Coronary artery (tissue), 2 donors: ENCODE measurements around the gene ETNK2.

Experiments
- DNase-seq: peaks from one replicate; pipeline ENCODE4 v3.0.0-alpha.2; 2017; ENCODE audit warnings: low spot score
- H3K27ac ChIP-seq, 2 donors: fragments of 200-600 bp; sonication (generic); one replicate each; pipeline ENCODE4 v1.5.1; 2016 to 2019
- H3K4me3 ChIP-seq: fragments of 200-600 bp; sonication (generic); 2 replicates; pipeline ENCODE4 v1.5.1; 2016; ENCODE audit warnings: mild to moderate bottlenecking, moderate library complexity
- CTCF ChIP-seq: fragments of 200-600 bp; sonication (generic); IDR thresholded peaks from one replicate; pipeline ENCODE4 v1.5.1; 2019; ENCODE audit warnings: antibody characterized with exemption

Gene ETNK2

DNA sequence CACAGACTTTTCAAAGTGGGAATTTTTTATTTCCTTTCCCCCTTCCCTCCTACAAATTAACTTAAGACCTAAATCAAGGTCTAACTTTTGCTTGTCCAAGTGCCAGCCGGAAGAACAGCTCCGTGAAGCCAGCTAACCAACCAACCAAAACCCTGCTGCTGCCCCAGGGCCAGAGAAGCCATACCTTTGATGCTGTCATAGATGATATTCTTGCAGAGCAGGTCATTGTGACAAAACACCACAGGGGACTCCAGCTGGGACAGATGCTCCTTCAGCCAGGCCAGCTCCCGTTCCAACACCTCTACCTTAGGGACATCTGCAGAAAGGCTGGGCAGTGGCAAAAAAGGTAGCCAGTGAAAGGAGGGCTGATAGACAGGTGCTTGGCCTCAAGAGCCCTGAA, 10.7 kb downstream of the ETNK2 start:
- Histone ChIP-seq H3K27ac (no peak overlapping the region), H3K4me3 (no peak overlapping the region)
- DNase-seq, result no peak
- no peak for TF ChIP-seq CTCF

DNA sequence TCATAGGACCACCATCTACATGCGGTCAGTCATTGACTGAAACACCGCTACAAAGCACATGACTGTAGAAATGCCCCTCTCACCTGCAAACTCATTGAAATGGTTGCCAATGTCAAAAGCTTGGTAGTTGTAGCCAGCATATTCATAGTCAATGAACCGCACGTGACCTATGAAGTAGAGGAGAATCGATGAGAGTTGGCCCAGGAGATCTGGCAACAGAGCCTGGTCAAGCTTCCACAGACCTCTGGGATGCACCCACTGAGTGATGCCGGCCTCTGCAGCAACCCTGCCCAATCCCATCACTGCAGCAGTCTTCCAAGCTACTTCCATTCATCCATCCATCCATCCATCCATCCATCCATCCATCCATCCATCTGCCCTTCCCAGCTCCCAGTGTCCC, 11.9 kb downstream of the ETNK2 start:
- H3K27ac ChIP-seq, result no peak overlapping the region
- TF ChIP-seq CTCF, result no peak
- no peak overlapping the region for H3K4me3 ChIP-seq
- no peak for DNase-seq

DNA sequence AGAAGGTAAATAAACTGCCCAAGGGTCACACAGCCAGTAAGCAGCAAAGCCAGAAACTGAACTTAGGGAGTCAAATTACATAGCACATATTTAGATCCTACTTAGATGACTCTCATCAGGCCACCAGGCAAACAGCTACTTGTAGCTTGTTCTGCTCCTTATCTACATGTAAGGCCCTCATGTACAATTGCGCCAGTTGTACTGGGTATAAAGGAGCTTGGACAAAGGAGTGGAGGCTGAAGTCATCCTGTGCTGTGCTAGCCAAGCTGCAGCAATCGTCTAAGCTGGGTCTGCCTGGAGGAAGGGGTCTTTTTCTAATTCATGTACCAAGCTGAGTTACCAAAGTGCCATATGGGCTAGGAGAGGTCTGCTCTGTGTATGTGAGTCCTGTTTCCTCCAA, 12.8 kb downstream of the ETNK2 start:
- H3K27ac ChIP-seq, result no peak overlapping the region
- no peak for TF ChIP-seq CTCF
- H3K4me3 ChIP-seq, result no peak overlapping the region
- no peak for DNase-seq

GRCh38 chr1:204136814-204137213, 15.0 kb downstream of the ETNK2 start:
- no peak overlapping the region for H3K27ac ChIP-seq
- DNase-seq, result no peak
- TF ChIP-seq CTCF, result no peak
- H3K4me3 ChIP-seq, result no peak overlapping the region

- no peak for TF ChIP-seq CTCF
- H3K4me3 ChIP-seq, result no peak overlapping the region
- H3K27ac ChIP-seq, result no peak overlapping the region
- no peak for DNase-seq
Measured at GRCh38 chr1:204134103-204134502, 17.7 kb downstream of the ETNK2 start.

GRCh38 chr1:204132718-204133117, 19.1 kb downstream of the ETNK2 start:
- no peak overlapping the region for H3K27ac ChIP-seq
- DNase-seq, result no peak
- no peak for TF ChIP-seq CTCF
- no peak overlapping the region for H3K4me3 ChIP-seq

GRCh38 chr1:204131978-204132377, 19.9 kb downstream of the ETNK2 start:
- no peak overlapping the region for H3K27ac ChIP-seq
- no peak for DNase-seq
- TF ChIP-seq CTCF, result no peak
- H3K4me3 ChIP-seq, result no peak overlapping the region
